SK-N-SH treated with all-trans-retinoic acid at 6 μM for 48 hours (cell line): ENCODE results near the gene CREBBP.

Experiments
- ATAC-seq: fragments of 200-7000 bp; cut with Tn5 transposase; 3 replicates; pipeline ENCODE4 v1.9.1; 2020; ENCODE audit warnings: mild to moderate bottlenecking, moderate library complexity
- ARNTL ChIP-seq: fragments of 450-650 bp; formaldehyde crosslinking; IDR thresholded peaks from 2 replicates; pipeline ENCODE4 v1.5.0; 2020; ENCODE audit warnings: low read depth, mild to moderate bottlenecking, moderate library complexity, borderline replicate concordance
- BACH2 ChIP-seq: fragments of 250-450 bp; sonication (Bioruptor Pico); IDR thresholded peaks from 2 replicates; pipeline ENCODE4 v1.9.0; 2021; ENCODE audit warnings: mild to moderate bottlenecking, borderline replicate concordance
- ESRRG ChIP-seq: fragments of 250-450 bp; sonication (Bioruptor Pico); IDR thresholded peaks from 2 replicates; pipeline ENCODE4 v1.6.1; 2021; ENCODE audit warnings: mild to moderate bottlenecking
- GLIS3 ChIP-seq: fragments of 250-450 bp; sonication (Bioruptor Pico); IDR thresholded peaks from 2 replicates; pipeline ENCODE4 v1.5.0; 2020; ENCODE audit warnings: mild to moderate bottlenecking, moderate library complexity
- ISL1 ChIP-seq: fragments of 250-450 bp; sonication (Bioruptor Pico); IDR thresholded peaks from 2 replicates; pipeline ENCODE4 v2.1.2; 2022; ENCODE audit warnings: mild to moderate bottlenecking, moderate library complexity
- OSR1 ChIP-seq: fragments of 250-450 bp; sonication (Bioruptor Pico); IDR thresholded peaks from 2 replicates; pipeline ENCODE4 v1.8.0; 2022; ENCODE audit warnings: moderate library complexity, mild to moderate bottlenecking, inconsistent platforms
- PPARA ChIP-seq: fragments of 250-450 bp; sonication (Bioruptor Pico); IDR thresholded peaks from 2 replicates; pipeline ENCODE4 v1.5.0; 2020; ENCODE audit warnings: mild to moderate bottlenecking, borderline replicate concordance
- RARB ChIP-seq: fragments of 250-450 bp; sonication (Bioruptor Pico); IDR thresholded peaks from 2 replicates; pipeline ENCODE4 v1.8.0; 2021; ENCODE audit warnings: mild to moderate bottlenecking, moderate library complexity
- SNAI2 ChIP-seq: fragments of 250-450 bp; sonication (Bioruptor Pico); IDR thresholded peaks from 2 replicates; pipeline ENCODE4 v1.5.0; 2020; ENCODE audit warnings: mild to moderate bottlenecking, moderate library complexity
- TCF4 ChIP-seq: fragments of 250-450 bp; sonication (Bioruptor Pico); IDR thresholded peaks from 2 replicates; pipeline ENCODE4 v1.8.0; 2021; ENCODE audit warnings: mild to moderate bottlenecking, moderate library complexity, borderline replicate concordance
- TOX ChIP-seq: fragments of 250-450 bp; sonication (Bioruptor Pico); IDR thresholded peaks from 2 replicates; pipeline ENCODE4 v1.8.0; 2021; ENCODE audit warnings: mild to moderate bottlenecking, moderate library complexity, borderline replicate concordance
- ZFP3 ChIP-seq: fragments of 250-450 bp; sonication (Bioruptor Pico); IDR thresholded peaks from 2 replicates; pipeline ENCODE4 v1.5.0; 2020; ENCODE audit warnings: mild to moderate bottlenecking, moderate library complexity
- ZFP30 ChIP-seq: fragments of 450-650 bp; formaldehyde crosslinking; IDR thresholded peaks from 2 replicates; pipeline ENCODE4 v1.5.0; 2022; ENCODE audit warnings: mild to moderate bottlenecking, moderate library complexity
- ZNF565 ChIP-seq: fragments of 450-650 bp; formaldehyde crosslinking; conservative IDR thresholded peaks from 2 replicates; pipeline ENCODE4 v1.5.0; 2020; ENCODE audit warnings: low read depth, mild to moderate bottlenecking, moderate library complexity
- ZNF8 ChIP-seq: fragments of 450-650 bp; formaldehyde crosslinking; IDR thresholded peaks from 2 replicates; pipeline ENCODE4 v1.5.0; 2020; ENCODE audit warnings: mild to moderate bottlenecking, moderate library complexity
- TF ChIP-seq, protein P1 (sequence below): fragments of 250-450 bp; sonication (Bioruptor Pico); IDR thresholded peaks from 2 replicates; pipeline ENCODE4 v1.8.0; 2020; ENCODE audit warnings: mild to moderate bottlenecking, moderate library complexity, borderline replicate concordance
- TF ChIP-seq, protein P2 (sequence below): fragments of 250-450 bp; sonication (Bioruptor Pico); IDR thresholded peaks from 2 replicates; pipeline ENCODE4 v1.5.0; 2020; ENCODE audit warnings: mild to moderate bottlenecking, moderate library complexity
- TF ChIP-seq, protein P3 (sequence below): fragments of 250-450 bp; sonication (Bioruptor Pico); IDR thresholded peaks from 2 replicates; pipeline ENCODE4 v1.5.1; 2020; ENCODE audit warnings: low read depth, mild to moderate bottlenecking, moderate library complexity

The CREBBP gene

DNA sequence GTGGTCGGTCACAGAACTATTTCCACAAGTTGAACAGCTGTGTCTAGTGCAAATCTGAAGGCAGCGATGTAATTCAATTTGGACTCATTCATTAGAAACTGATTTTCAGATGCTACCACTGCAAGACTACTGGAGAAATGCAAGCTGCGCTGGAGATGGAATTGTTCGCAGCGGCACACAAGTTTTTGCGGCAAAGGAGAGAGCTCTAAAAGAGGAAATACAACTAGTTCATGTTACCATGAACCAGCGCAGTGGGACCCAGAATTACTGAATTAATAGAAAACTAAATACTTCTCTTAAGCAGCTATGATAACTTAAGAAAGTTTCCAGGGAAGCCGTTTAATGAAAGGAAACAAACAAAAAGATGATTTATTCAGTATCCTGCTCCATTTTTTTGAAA is 1.9 kb downstream of the CREBBP start (continued):
- TF ChIP-seq, protein P1, sequence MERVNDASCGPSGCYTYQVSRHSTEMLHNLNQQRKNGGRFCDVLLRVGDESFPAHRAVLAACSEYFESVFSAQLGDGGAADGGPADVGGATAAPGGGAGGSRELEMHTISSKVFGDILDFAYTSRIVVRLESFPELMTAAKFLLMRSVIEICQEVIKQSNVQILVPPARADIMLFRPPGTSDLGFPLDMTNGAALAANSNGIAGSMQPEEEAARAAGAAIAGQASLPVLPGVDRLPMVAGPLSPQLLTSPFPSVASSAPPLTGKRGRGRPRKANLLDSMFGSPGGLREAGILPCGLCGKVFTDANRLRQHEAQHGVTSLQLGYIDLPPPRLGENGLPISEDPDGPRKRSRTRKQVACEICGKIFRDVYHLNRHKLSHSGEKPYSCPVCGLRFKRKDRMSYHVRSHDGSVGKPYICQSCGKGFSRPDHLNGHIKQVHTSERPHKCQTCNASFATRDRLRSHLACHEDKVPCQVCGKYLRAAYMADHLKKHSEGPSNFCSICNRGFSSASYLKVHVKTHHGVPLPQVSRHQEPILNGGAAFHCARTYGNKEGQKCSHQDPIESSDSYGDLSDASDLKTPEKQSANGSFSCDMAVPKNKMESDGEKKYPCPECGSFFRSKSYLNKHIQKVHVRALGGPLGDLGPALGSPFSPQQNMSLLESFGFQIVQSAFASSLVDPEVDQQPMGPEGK (CRISPR knock-in tag), result no peak
- no peak for TF ChIP-seq ZFP3 (CRISPR knock-in tag)

DNA sequence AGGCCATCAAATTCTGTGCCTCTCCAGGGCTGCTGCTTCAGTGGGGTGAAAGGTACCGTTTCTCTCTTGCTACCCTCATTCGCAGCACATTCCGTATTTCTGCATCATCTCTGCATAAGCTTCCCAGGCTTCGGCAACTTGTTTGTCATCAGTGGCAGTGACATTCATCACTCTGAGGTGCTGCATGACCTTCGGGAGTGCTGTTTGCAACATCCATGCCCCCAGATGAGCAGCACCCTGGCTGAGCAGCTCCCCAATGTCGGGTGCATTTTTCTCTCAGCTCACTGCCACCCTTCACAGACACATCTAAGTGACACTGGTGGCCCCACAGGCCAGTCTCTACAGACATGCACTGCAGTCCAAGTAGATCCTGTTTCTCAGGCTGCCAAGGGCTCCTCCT is 3.8 kb downstream of the CREBBP start:
- TF ChIP-seq, protein P2, sequence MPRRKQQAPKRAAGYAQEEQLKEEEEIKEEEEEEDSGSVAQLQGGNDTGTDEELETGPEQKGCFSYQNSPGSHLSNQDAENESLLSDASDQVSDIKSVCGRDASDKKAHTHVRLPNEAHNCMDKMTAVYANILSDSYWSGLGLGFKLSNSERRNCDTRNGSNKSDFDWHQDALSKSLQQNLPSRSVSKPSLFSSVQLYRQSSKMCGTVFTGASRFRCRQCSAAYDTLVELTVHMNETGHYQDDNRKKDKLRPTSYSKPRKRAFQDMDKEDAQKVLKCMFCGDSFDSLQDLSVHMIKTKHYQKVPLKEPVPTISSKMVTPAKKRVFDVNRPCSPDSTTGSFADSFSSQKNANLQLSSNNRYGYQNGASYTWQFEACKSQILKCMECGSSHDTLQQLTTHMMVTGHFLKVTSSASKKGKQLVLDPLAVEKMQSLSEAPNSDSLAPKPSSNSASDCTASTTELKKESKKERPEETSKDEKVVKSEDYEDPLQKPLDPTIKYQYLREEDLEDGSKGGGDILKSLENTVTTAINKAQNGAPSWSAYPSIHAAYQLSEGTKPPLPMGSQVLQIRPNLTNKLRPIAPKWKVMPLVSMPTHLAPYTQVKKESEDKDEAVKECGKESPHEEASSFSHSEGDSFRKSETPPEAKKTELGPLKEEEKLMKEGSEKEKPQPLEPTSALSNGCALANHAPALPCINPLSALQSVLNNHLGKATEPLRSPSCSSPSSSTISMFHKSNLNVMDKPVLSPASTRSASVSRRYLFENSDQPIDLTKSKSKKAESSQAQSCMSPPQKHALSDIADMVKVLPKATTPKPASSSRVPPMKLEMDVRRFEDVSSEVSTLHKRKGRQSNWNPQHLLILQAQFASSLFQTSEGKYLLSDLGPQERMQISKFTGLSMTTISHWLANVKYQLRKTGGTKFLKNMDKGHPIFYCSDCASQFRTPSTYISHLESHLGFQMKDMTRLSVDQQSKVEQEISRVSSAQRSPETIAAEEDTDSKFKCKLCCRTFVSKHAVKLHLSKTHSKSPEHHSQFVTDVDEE, result no peak
- no peak for TF ChIP-seq ZNF565 (CRISPR knock-in tag)
- no peak for TF ChIP-seq PPARA (CRISPR knock-in tag)
- no peak for TF ChIP-seq ZFP3 (CRISPR knock-in tag)
- TF ChIP-seq RARB (CRISPR knock-in tag), result no peak
- TF ChIP-seq ARNTL (CRISPR knock-in tag), result no peak
- no peak for TF ChIP-seq ZFP30 (CRISPR knock-in tag)
- no peak for TF ChIP-seq ZNF8 (CRISPR knock-in tag)
- no peak for TF ChIP-seq BACH2 (CRISPR knock-in tag)
- TF ChIP-seq SNAI2 (CRISPR knock-in tag), result no peak
- no peak for TF ChIP-seq TCF4 (CRISPR knock-in tag)
- TF ChIP-seq GLIS3, result no peak
- no peak for TF ChIP-seq OSR1
- TF ChIP-seq ISL1 (CRISPR knock-in tag), result no peak
- TF ChIP-seq, protein P1 (CRISPR knock-in tag), result no peak
- TF ChIP-seq TOX, result no peak
- no peak for TF ChIP-seq ESRRG (CRISPR knock-in tag)
- no peak for ATAC-seq

DNA sequence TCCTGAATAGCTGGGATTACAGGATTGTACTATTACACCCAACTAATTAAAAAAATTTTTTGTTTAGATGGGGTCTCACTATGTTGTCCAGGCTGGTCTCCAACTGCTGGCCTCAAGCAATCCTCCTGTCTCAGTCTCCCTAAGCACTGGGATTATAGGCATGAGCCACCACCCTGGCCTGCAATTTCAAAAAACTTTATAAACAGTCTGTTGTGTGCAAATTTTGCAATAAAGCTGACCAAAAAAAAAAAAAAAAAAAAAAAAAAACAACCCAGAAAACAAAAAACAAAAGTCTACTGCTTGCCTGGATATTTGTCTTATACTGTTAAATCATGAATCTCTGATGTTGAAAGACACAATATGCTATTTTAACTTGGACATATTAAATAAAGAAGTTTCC is 4.4 kb downstream of the CREBBP start:
- no peak for ATAC-seq
- TF ChIP-seq ZFP3 (CRISPR knock-in tag) (no peak), ZNF8 (CRISPR knock-in tag) (no peak), ARNTL (CRISPR knock-in tag) (no peak), OSR1 (no peak), BACH2 (CRISPR knock-in tag) (no peak)
- TF ChIP-seq, protein P3, sequence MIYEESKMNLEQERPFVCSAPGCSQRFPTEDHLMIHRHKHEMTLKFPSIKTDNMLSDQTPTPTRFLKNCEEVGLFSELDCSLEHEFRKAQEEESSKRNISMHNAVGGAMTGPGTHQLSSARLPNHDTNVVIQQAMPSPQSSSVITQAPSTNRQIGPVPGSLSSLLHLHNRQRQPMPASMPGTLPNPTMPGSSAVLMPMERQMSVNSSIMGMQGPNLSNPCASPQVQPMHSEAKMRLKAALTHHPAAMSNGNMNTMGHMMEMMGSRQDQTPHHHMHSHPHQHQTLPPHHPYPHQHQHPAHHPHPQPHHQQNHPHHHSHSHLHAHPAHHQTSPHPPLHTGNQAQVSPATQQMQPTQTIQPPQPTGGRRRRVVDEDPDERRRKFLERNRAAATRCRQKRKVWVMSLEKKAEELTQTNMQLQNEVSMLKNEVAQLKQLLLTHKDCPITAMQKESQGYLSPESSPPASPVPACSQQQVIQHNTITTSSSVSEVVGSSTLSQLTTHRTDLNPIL (CRISPR knock-in tag), result no peak
- TF ChIP-seq, protein P1 (CRISPR knock-in tag), result no peak
- TF ChIP-seq, protein P2, result no peak
